Right renal cortex interstitium (tissue), 3 donors: ENCODE results near the gene DIP2C. TPM values are rescaled to one million over a fixed set of nuclear protein-coding genes. Genes with fewer than 3 reads are reported as not detected.
"Not testable (repeated sequence)": the region's sequence is repeated elsewhere in the genome, so short reads cannot be mapped to it uniquely, and the experiment has no call there.

Source experiments
- DNase-seq, 3 donors: peaks; one replicate each; pipeline ENCODE4 v3.0.0-alpha.2; 2013; ENCODE audit warnings: low read depth in 3 of 3, low spot score in 2 of 3
- polyA plus RNA-seq, 3 donors: library from polyadenylated mRNA; unstranded; fragments of 120-200 nt; gene quantifications; one replicate each; pipeline ENCODE4 v1.2.1, GENCODE V29; 2013; ENCODE audit not compliant: insufficient read length in 3 of 3

Gene DIP2C
- polyA plus RNA-seq, 3 donors: 19.2 to 22.3 (median 21.0) TPM

GRCh38 chr10:662686-663465 lies 26.6 kb downstream of the DIP2C start:
- no peak for DNase-seq

GRCh38 chr10:662223-662605 lies 27.3 kb downstream of the DIP2C start:
- no peak for DNase-seq

- DNase-seq: no peak
Measured at GRCh38 chr10:661597-662222, 27.8 kb downstream of the DIP2C start.

- no peak for DNase-seq
Measured at GRCh38 chr10:660970-661596, 28.4 kb downstream of the DIP2C start.

GRCh38 chr10:660413-660969 lies 29.0 kb downstream of the DIP2C start:
- DNase-seq: no peak

GRCh38 chr10:659688-660141 lies 29.8 kb downstream of the DIP2C start:
- DNase-seq: no peak

GRCh38 chr10:657816-658350 lies 31.6 kb downstream of the DIP2C start:
- DNase-seq: not testable (repeated sequence)

- no peak for DNase-seq
Measured at GRCh38 chr10:656883-657282, 32.6 kb downstream of the DIP2C start.

GRCh38 chr10:655184-655583 lies 34.3 kb downstream of the DIP2C start:
- no peak for DNase-seq

GRCh38 chr10:654647-654996 lies 34.8 kb downstream of the DIP2C start:
- DNase-seq: no peak

GRCh38 chr10:653991-654646 lies 35.3 kb downstream of the DIP2C start:
- no peak for DNase-seq

GRCh38 chr10:652832-653459 lies 36.5 kb downstream of the DIP2C start:
- DNase-seq: not testable (repeated sequence)

- no peak for DNase-seq
Measured at GRCh38 chr10:652233-652632, 37.2 kb downstream of the DIP2C start.

GRCh38 chr10:651692-652091 lies 37.8 kb downstream of the DIP2C start:
- DNase-seq: no peak

GRCh38 chr10:650886-651615 lies 38.4 kb downstream of the DIP2C start:
- DNase-seq: no peak

GRCh38 chr10:650441-650851 lies 39.0 kb downstream of the DIP2C start:
- no peak for DNase-seq

GRCh38 chr10:649798-650440 lies 39.5 kb downstream of the DIP2C start:
- DNase-seq: no peak

- DNase-seq: no peak
Measured at GRCh38 chr10:649445-649797, 40.0 kb downstream of the DIP2C start.

- DNase-seq: not testable (repeated sequence)
Measured at GRCh38 chr10:647019-647418, 42.4 kb downstream of the DIP2C start.
